NCI-H187 (cell line): ENCODE measurements around the gene ISOC2.
"Not testable (repeated sequence)": the region's sequence is repeated elsewhere in the genome, so short reads cannot be mapped to it uniquely, and the experiment has no call there.

Experiments
- DNase-seq, 2 experiments: peaks; one replicate each; lab custom pipeline; 2025; lab: John Stamatoyannopoulos, UW

Gene ISOC2

DNA sequence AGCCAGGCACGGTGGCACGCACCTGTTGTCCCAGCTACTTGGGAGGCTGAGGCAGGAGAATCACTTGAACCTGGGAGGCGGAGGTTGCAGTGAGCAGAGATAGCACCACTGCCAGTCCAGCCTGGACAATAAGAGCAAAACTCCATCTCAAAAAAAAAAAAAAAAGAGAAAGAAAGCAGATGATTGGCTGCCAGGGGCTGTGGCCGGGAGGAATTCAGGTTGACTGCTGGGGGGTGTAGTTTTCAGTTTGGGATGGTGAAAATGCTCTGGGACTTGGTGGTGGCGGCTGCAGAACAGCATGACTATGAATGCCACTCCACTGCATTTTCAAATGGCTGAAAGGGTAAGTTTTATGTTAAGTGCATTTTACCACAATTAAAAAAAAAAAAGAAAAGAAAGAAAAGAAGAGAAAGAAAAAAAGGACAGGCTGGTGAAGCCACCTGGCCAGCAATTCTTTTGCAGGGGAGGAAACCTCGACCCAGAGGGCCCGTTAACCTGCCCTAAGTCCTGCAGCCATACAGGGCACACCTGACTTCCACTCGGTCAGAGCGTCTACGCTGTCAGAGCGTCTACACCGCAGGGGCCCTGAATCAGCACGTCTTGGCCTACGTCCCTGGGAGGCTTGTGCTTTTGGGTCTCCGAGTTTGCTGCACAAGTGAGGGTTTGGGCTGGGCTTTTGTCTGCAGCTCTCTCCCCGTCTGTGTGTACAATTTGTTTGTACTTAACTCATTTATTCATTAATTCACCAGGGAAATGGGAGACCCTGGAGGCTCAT is 3.6 kb downstream of the ISOC2 start:
- DNase-seq: no peak

DNA sequence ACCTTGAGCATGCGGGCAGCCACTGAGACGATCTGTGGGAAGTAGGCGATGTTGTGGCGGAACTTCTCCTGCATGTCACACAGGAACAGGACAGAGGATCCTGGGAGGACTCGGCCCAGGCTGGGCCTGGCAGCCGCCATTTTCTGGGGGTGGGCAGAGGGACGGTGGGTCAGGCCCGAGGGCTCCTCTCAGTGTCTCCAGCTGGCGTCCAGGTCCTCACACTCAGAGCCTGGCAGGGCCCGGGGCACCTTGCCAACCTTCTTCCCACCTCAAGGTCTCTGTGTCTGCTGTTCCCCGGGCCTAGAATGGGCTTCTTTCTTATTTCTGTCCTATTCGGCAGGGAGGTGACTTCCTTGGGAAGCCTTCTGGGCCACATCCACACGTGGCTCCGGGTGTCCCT is 5.1 kb downstream of the ISOC2 start:
- DNase-seq: no peak

DNA sequence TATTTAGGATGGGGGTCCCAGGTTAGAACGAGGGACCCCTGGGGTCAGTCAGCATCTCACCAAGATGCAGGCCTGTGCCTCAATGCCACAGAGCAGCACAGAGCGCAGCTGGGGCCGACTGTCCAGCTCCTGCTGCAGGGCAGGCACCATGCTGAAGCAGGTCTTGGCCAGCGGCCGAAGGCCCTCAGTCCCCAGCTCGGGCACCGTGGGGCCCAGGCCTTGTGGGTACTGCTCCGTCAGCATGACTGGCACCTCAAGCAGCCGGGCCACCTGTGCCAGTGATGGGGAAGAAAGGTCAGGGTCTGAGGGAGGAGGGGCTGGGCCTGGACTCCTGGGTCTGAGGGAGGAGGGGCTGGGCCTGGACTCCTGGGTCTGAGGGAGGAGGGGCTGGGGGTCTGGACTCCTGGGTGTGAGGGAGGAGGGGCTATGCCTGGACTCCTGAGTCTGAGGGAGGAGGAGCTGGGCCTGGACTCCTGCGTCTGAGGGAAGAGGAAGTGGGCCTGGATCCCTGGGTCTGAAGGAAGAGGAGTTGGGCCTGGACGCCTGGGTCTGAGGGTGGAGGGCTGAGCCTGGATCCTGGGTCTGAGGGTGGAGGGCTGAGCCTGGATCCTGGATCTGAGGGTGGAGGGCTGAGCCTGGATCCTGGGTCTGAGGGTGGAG is 5.7 kb downstream of the ISOC2 start:
- no peak for DNase-seq

DNA sequence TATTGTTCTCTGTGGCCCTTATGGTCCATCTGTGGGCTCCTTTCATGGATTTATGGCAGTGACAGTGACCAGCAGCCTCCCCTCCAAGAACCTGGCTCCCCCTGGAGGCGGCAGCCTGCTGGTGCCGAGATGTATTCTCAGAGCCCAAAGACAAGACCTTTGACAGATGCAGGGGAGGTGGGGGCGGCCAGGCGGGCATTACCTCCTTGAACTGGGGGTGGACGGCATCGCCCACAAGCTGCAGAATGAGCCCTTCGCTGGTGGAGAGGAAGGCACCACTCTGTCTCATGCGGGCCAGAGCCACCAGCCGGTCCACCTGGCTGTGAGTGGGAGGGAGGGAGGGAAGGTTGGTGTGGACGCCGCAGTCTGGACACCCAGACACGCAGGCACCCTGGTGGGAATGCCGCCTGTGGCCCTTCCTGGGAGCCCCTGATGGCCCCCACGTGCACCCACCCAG is 6.6 kb downstream of the ISOC2 start:
- no peak for DNase-seq

DNA sequence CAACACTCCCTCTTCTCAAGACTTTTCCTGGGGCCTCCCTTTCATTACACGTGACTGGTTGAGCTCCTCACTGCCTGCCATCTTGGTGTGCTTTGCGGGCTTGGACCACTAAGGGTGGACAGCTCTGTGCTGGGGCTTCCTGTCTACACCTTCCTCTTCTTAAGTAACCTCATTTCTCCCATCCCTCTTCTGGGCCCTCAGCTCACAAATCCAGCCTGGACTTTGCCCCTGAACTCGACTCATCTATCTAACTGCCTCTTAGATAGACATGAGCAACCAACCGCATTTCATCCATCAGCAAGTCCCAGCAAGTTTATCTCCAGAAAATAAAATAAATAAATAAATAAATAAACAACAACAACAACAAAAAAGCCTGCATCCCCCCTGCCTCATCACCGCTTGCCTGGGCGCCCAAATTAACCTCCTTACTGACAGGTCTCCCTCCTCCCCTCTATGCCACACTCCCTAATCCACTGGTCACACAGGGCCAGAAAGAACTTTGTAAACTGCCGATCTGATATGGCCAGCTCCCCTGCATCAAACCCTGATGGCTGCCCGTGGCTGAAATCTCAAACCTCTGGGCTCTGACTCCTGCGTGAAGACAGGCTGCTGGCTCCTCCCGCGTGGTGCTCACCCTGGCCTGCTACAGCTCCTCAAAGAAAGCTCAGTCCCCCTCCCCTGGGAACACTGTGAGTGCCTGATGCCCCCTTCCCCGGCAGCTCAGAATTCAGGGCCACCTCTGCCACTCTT is 7.8 kb downstream of the ISOC2 start:
- DNase-seq: no peak

DNA sequence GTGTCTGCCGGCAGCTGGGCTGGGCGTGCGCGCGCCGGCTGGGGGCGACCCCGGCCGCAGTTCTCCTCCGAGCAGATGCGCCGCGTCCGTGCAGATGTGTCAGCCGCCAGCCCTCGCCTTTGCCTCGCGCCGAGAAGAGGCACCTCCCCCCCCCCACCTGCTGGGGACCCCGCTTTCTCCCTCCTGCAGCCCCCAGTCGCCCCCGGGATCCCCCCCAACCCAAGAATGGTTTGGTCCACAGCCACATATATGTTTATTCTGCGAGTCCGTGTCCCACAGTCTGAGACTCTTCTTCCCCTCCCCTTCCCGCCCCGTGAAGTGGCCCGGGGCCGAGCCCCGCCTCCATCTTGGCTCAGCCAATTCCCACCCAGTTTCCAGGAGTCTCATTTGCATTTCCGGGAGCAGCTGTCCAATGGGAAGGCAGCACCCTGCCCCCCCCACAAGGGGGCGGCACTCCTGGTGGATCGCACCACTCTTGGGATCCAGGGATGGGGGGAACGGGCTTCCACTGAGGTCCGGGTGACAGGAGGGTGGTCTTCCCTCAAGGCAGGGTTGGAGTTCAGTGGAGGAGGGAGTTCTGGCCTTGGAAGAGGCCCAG is 8.6 kb downstream of the ISOC2 start:
- peak; percentile 86 to 96 for DNase-seq

DNA sequence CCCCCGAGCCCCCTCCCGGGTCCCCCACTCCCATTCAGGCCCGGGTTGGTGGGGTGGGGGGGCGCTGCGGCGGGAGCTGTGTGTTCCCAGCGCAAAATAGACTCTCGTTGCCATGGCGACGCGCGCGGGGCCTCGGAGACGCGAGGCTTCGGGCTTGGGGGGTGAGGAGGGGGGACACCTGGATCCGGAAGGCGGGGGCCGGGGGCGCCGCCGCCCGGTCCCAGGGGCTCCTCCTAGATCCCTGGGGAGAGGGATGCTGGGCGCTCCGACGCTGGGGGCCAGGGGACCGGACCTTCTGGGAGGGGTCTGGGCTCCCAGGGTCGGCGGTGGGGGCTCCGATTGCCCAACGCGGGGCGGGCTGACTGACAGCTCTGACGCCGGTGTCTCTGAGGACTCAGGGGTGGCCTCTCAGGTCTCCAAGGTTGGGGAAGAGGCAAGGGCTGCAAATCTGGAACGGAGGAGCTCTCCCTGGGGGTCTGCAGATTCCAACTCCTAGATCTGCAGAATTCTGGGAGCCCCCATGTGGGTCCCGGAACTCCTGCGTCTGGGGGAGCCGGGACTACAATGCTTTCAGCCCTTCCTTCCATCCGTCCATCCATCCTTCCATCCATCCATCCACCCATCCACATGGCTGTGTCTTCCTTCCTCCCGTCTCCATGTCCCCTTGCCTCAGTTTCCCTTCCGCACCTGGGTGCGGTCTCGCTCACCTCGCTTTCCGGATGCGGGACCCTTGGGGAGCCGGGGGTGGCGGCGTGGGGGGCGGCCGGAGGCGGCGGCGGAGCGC is 9.3 kb downstream of the ISOC2 start:
- DNase-seq: no peak

DNA sequence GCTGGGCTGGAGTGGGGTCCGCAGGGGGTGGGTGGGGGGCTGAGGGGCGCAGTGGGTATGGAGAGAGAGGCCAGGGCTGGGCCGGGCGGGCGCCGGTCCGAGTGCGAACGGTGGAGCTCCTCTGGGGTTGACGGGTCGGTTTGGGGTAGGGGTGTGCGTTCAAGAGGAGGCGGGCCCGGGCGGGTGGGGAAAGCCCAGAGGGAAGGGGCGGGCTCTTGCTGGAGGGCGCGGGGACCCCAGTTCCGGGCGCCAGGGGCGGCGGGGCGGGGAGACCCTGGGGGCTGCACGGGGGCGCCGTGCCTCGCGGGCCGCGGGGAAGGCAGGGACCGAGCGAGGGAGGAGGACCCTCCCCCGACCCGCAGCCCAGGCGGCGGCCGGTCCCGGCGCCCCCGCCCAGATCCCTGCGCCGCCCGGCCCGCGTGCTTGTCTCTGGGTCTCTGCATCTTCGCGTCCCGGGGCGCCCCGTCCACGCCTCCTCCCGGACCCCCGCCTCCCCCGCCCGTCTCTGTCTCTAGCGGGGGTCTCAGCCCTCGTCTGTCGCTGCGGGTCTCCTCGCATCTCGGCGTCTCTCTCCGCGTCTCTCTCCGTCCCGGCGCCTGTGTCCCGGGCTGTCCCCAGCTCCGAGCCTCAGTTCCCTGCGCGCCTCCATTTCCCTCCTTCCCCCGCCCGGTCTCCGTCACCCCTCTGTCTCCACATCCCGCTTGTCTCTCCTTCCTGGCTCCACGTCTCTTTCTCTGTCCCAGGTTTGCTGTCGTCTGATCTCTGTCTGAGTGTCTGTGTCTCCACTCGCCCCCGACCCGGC is 10.1 kb downstream of the ISOC2 start:
- DNase-seq: no peak

DNA sequence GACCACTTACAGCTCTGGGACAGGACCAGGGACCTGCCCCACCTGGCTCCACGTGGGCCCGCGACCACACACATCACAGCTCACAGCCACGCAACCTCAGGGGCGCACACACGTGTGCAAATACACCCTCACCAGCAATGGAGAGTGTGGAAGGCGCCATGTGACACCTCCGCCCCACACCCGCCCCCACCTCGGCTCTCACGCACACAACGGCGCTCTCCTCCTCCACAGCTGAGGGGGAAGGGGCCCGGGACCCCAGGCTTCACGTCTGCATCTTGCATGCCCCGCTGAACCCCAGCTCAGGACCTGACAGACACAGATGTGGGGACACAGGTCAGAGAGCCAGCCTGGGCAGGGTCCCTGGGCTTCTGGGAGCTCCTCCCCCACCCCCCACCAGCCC is 12.0 kb downstream of the ISOC2 start:
- DNase-seq: no peak

DNA sequence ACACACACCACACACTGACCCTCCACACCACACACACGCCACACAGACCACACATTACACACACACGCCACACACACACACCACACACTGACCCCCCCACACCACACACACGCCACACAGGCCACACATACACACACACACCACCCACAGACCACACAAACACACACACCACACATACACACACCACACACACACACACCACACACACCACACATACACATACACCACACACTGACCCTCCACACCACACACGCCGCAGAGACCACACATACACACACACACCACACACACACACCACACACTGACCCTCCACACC is 13.3 kb downstream of the ISOC2 start:
- DNase-seq: not testable (repeated sequence)

DNA sequence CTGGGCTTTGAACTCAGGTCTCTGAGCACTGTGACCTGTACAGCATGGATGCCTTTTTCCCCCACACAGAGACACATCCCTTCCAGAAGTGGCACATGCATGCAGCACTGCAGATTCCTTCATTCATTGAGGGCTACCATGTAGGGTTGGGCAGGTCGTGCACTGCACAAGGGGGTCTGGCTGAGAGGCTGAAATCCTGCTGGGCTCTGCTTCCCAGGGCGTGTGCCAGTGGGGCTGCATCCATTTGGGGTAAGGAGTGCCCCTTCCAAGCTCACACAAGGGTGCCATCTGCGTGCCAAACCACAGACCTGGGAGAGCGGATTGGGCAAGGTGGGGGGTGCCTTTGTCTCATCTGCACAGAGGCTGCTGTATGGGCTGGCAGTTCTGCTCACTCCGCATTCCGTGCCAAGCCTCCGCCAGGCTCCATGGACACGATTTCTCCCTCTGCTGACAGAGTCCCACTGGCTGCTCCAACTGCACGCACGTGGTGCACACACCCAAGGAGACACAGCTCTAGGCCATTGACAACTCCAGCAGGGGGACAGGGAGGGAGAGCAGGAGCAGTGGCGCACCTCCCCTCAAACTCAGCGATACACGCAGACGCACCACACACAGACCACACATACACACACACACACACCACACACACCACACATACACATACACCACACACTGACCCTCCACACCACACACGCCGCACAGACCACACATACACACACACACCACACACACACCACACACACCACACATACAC is 13.8 kb downstream of the ISOC2 start:
- no peak for DNase-seq

DNA sequence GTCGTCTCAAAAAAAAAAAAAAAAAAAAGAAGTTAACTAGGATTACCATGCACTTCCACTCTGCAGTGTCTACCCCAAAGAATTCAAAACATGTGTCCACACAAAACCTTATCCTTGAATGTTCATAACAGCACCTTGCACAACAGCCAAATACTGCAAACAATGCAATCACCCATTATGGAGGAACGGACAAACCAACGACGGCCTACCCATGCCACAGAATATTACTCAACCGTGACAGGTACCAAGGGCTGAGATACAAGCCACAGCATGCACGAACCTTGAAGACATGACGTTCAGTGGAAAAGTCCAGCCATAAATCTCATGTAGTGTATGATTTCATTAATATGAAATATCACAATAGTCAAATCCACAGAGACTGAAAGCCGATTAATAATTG is 15.4 kb downstream of the ISOC2 start:
- peak; percentile 30 to 35 for DNase-seq

DNA sequence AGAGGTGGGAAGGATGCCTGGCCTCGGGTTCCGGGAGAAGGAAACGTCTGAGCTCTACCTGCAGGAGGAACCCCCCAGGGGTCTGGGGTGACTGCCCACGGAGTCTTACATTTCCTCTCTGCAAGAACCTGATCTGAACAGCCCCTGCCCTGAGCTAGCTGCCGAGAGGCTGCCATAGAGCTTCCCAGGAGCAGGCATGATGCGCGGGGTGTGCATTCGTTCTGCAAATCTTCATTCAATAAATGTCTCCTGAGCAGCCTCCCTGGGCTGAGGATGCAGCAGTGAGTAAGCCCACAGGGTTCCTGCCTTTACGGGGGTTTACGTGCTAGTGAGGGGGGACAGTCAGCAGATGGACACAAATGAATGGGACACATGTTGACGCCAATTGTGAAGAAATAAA is 16.8 kb downstream of the ISOC2 start:
- no peak for DNase-seq

DNA sequence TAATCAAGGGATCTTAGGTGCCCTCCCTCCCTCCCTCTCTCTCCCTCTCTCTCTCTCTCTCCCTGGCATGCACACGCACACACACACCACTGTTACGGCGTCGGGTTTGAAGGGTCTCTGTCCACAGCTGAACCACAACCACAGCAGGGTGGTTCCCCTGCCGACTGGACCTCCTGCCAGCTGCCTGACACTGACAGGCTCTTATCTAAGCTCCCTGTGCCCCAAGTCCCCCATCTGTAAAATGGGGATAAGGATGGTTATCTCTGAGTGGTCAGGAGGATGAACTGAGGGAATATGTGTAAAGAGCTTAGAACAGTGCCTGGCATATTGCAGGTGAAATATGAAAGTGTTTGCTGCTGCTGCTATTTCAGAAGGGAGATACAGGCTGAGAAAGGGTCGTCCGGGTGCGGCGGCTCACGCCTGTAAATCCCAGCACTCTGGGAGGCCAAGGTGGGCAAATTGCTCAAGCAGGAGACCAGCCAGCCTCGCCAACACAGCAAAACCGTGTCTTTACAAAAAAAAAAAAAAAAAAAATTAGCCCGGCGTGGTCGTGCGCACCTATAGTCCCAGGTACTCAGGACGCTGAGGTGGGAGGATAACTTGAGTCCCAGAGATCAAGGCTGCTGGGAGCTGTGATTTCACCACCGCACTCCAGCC is 17.5 kb downstream of the ISOC2 start:
- no peak for DNase-seq

DNA sequence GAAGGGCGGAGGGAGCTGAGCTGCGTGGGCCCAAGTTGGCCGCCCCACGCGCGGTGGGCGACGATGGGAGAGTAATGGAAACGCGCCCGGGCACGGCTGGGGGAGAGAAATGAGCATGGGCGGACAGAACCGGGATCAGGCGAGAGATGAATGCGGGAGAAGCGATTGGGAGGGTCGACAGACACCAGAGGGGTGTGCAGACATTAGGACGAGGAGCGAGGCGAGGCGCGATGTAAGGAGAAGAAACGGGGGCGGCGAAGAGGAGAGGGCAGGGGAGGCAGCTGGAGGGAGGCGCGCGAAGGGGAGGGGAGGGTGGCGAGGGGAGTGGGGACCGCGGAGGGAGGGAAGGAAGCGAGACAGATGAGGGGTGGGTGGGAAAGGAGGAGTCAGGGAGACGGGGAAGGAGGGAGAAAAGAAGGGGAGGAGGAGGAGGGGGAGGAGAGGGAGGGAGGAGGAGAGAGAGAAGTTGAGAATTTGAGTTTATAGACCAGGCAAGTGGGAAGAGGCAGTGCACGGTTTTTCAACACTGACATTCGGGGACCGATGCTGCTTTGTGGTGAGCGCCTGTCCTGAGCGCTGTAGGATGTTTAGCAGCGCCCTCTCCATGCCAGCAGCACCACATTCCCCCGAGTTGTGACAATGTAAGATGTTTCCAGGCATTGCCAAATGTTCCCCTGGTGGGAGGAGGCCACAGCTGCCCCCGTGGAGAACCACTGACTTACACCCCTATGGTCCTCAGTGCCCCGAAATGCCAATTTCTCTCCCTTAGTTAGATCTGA is 18.2 kb downstream of the ISOC2 start, which contains the start of gene SHISA7:
Gene SHISA7, minus strand, starts transcription at position 256 of the 779 bp plus-strand sequence. CDS start 437 bp downstream, outside the sequence.
- no peak for DNase-seq

DNA sequence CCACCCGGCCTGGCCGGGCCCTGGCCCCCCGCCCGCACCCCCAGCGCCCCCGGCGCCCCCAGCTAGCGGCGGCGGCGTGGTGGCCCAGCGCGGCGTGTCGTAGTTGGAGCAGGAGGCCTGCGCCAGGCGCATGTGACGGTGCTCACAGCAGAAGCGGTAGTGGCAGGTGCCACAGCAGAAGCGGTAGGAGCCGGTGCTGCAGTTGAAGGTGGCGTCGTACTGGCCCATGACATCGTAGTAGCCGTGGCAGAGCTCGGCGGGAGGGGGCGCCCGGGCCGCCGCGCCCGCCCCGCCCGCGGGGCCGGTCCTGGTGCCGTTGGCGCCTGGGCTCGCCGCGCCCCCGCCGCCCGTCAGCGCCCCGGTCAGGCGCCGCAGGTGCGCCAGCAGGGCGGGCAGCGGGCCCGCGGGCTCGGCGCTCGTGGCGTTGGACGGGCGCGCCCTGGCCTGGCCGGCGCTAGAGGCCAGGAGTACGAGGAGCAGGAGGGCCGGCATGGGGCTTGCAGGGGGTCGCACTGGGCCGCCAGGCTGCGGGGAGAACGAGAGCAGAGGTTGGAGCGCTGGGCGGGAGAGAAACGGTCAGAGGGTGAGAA is 19.0 kb downstream of the ISOC2 start:
- peak in 1 of 2 experiments; percentile 29 for DNase-seq

DNA sequence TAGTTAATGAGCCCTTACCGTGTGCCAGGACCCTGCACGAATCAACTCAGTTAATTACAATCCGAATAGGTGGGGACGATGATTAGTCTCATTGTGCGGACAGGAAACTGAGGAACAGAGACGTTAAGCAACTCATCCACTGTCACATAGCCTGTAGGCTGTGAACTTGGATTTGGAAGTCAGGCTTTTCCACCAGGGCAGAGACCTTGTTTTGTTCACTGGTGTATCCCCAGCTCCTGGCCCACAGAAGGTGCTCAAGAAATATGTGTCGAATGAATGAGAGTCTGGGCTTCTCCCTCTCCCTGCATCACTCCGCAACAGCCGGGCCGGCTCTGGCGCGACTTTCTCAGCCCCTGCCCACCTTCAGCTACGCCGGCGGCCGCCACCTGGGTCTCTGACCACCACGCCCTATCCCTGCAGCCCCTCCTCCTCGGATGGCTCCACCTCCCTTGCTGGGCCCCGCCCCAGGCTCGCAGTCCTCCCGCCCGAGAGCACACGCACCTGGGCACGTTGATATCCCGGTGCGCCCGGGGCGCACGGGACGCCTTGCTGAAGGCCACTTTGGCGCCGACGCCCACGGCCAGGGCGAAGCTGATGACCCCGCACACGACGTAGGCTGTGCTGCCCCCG is 19.6 kb downstream of the ISOC2 start:
- peak; percentile 62 for DNase-seq

DNA sequence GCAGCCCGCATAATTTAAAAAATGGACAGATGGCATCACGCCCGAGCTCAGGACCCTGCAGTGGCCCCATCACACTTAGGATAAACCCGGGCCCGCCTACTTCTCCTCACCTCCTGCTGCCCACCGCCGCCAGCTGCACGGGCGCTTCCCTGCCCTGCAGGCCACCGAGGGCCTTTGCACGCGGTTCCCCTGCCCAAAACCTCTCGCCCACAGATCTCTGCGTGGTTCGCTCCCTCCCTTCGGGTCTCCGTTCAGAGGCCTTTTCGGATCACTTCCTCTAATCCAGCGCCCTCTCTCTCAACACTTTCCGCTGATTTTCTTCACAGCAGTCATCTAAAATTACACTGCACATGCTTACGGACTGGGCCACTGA is 20.1 kb downstream of the ISOC2 start:
- DNase-seq: no peak
